B cell (primary cell): ENCODE data around the gene TBC1D2.

Source experiments
- CTCF ChIP-seq: fragments of 200-600 bp; IDR thresholded peaks from one replicate; pipeline ENCODE4 v1.8.0; 2022; ENCODE audit warnings: antibody characterized with exemption, mild to moderate bottlenecking
- EZH2 ChIP-seq: IDR thresholded peaks from 2 replicates; pipeline ENCODE4 v1.6.1; 2012; ENCODE audit warnings: borderline replicate concordance, low read depth, mild to moderate bottlenecking, moderate library complexity, low read length; ENCODE audit not compliant: insufficient read depth, poor library complexity, severe bottlenecking

GRCh38 chr9:98172604-98173003 lies 82.8 kb downstream of the TBC1D2 start:
- no peak for TF ChIP-seq CTCF
- no peak for TF ChIP-seq EZH2
